Ishikawa (cell line): ENCODE results near the gene RNF220.

Experiments used
- CEBPB ChIP-seq: IDR thresholded peaks from 2 replicates; pipeline ENCODE4 v1.6.1; 2012
- EGR1 ChIP-seq: IDR thresholded peaks from 2 replicates; pipeline ENCODE4 v1.6.1; 2012
- EP300 ChIP-seq: IDR thresholded peaks from 2 replicates; pipeline ENCODE4 v1.6.1; 2012; ENCODE audit warnings: borderline replicate concordance
- MAX ChIP-seq: IDR thresholded peaks from 2 replicates; pipeline ENCODE4 v1.6.1; 2012
- RAD21 ChIP-seq: IDR thresholded peaks from 2 replicates; pipeline ENCODE4 v1.6.1; 2012; ENCODE audit warnings: low read depth
- REST ChIP-seq: IDR thresholded peaks from 2 replicates; pipeline ENCODE4 v1.6.1; 2012; ENCODE audit warnings: low read depth, mild to moderate bottlenecking
- TAF1 ChIP-seq: IDR thresholded peaks from 2 replicates; pipeline ENCODE4 v1.6.1; 2012; ENCODE audit warnings: low read depth, mild to moderate bottlenecking
- TEAD4 ChIP-seq: IDR thresholded peaks from 2 replicates; pipeline ENCODE4 v1.6.1; 2012
- YY1 ChIP-seq: IDR thresholded peaks from 2 replicates; pipeline ENCODE4 v1.6.1; 2012; ENCODE audit warnings: low read depth
- ZBTB7A ChIP-seq: IDR thresholded peaks from 2 replicates; pipeline ENCODE4 v1.6.1; 2012; ENCODE audit warnings: low read depth

DNA sequence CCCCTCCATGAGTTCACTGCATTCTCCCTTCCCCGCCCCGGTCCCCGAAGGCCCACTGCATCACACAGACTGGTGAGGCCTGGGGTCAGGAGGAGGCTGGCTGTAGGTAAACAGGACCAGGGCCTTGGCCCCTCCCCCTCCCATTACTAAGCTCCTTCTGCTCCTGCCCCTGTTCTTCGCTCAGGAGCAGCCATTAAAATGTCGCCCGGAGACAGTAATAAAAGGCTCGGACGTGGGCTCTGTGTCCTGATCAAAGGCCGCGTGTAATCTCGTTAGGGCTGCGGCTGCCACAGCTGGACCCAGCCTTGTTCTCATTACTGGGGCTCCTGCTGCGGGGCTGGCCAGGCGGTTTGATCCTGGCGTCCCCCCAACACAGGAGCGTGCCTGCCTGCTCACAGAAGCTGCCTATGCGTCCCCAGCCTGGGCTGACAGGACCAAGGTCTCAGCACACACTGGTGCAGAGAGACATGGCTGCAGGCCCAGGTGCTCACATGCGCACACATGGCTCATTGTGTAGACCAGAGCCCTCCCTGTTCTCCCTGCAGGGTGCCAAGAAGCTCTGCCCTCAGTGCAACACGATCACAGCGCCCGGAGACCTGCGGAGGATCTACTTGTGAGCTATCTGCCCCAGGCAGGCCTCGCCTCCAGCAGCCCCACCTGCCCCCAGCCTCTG lies 245.2 kb downstream of the RNF220 start:
- no peak for TF ChIP-seq CEBPB
- no peak for TF ChIP-seq TAF1
- TF ChIP-seq REST: no peak
- TF ChIP-seq YY1: no peak
- TF ChIP-seq RAD21: no peak
- no peak for TF ChIP-seq EGR1
- TF ChIP-seq EP300: no peak
- TF ChIP-seq TEAD4: no peak
- no peak for TF ChIP-seq MAX
- no peak for TF ChIP-seq ZBTB7A
